Measurements from ENCODE around the gene MYORG.
"Not testable (repeated sequence)": the region's sequence is repeated elsewhere in the genome, so short reads cannot be mapped to it uniquely, and the experiment has no call there.

MYORG gene

DNA sequence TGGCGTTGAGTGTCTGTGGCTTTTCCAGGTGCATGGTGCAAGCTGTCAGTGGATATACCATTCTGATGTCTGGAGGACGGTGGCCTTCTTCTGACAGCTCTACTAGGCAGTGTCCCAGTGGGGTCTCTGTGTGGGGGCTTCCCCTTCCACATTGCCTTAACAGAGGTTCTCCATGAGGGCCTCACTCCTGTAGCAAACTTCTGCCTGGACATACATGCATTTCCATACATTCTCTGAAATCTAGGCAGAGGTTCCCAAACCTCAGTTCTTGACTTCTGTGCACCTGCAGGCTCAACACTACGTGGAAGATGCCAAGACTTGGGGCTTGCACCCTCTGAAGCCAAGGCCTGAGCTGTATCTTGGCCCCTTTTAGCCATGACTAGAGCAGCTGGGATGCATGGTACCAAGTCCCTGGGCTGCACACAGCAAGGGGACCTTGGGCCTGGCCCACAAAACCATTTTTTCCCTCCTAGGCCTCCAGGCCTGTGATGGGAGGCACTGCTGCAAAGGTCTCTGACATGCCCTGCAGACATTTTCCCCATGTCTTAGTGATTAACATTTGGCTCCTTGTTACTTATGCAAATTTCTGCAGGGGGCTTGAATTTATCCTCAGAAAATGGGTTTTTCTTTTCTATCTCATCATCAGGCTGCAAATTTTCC is 8.8 kb downstream of the MYORG start:
- DNase-seq = not testable (repeated sequence)

DNA sequence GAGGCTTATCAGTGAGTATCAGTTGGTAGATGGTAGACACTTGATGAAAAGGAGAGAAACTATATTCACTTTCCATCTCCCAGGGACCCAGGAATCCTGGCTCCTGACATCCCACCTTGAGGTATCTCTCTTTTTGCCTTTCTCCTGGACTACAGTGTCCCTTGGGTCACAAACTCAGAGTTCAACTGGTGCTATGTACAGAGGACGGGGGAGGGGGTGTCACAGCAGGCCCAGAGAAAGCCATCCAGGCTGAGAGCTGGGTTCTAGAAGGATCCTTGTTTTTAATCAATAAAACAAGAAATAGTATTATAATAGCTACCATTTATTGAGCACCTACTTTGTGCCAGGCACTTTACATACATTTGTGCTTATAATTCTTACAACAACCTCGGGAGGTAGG is 10.3 kb downstream of the MYORG start:
- no peak for DNase-seq

DNA sequence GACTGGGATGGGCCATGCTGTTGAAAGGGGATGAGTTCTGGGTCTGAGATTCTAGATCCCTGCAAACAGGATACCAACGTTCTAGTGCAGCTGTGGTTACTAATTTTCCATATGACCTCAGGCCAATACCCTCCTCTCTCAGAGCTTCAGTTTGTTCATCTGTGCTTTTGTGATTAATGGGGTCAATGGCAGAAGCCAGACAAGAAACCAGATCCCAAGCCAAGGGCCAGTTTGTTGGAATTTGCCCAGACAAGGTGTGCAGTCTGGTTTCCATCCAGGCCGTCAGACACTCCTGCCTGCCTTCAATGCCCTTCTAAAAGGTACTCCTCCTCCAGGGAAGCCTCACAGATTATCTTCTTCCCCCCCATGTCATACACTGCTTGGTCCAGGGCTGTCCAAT is 11.4 kb downstream of the MYORG start:
- DNase-seq = no peak

DNA sequence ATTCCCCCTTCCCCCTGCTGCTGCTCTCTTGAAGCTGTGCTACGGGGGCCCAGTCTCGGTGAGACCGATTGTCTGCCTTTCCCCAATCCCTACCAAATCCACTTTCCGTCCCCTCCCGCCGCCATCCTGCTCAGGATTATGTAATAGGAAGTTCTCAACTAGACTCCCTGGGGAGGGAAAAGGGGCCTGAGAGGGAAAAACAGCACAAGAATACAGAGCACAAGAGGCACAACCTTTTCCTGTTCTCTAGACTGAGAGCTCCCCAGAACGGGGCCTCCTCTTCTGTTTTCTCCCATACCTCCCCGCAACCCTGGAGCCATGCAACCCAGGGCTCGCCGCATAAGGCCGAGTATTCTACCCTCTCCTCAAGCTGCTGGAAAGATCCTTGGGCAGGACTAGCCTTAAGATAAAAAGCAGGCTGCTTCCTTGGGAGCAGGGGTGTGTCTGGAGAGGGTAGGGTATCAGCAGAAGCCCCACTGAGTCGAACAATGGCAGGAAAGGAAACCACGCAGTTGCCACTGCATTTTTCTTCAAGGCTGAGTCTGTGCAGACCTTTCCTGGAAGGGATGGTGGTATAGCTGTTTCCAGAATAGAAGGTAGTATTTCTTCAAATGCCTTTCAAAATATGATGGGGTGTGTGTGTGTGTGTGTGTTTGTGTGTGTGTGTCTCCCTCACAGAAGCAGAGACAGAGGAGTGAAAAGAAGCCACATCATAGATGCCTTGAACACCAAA is 12.9 kb downstream of the MYORG start:
- no peak for DNase-seq

DNA sequence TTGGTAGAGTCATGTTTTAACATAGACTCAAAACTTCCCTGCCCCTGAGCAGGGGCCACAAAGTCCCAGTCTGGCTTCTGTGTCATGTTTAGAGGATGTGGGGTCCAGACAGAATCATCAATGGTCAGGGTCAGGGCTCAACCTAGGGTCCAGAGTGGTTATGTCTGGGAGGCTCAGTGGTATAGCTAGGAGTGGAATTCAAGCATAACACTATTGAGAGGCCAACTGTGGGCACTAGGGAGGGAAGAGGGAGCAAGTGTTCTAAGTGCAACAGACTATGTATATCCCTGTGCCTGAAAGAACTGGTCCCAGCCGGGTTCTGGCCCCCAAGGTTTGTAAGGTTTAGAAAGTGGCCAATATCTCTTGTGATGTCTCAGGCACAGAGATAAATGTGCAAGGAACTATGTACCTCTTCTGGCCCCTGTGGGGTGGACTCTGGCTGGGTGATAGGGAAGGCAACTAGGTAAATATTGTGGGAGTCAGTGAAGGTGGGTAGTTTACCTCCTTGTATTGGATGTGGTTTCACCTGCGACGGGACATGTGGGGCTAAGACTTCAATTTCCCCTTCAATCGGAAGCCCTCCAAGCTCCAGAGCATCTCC is 14.0 kb downstream of the MYORG start:
- no peak for DNase-seq

DNA sequence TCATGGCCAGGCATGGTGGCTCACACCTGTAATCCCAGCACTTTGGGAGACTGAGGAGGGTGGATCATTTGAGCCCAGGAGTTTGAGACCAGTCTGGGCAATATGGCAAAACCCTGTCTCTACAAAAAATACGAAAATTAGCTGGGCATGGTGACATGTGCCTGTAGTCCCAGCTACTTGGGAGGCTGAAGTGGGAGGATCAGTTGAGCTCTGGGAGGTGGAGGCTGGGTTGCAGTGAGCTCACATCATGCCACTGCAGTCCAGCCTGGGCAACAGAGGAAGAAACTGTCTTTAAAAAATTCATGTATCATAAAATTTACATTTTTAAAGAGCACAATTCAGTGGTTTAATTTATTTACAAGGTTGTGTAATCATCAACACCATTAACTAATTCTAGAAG is 23.7 kb downstream of the MYORG start:
- not testable (repeated sequence) for DNase-seq

DNA sequence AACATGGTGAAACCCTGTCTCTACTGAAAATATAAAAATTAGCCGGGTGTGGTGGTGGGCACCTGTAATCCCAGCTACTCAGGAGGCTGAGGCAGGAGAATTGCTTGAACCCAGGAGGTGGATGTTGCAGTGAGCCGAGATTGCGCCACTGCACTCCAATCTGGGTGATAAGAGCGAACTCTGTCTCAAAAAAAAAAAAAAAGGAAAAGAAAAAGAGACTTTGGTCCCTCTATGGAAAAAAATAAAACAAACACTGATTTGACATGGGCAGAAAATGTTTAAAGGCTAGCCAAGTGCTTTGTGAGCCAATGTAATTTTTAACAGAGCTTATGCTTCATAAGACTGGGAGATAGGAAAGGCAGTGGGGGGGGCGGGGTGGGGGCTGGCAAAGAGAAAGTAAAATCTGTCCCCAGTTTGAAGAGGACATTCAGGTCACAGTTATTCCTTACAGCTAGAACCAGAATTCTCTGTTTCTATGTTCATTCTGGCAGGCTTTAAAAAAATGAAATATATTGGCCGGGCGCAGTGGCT is 24.5 kb downstream of the MYORG start:
- not testable (repeated sequence) for DNase-seq

DNA sequence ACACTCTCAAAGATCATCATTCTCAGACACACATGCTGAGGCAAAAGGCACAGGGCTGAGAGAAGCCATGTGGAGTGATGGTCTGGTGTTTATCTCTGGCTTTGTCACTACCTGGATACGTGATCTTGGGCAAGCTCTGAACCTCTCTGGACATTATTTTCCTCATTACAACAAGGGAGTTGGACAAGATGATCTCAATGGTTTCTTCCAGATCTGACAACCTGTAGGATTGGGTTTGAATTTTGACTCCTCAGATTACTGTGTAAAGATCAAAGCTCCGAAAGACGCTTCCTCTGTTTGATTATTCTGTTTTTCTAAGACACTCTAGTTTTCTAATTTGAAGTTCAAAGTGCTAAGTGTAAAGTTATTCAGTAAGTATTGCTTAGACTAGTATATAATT is 27.4 kb downstream of the MYORG start:
- DNase-seq = no peak

DNA sequence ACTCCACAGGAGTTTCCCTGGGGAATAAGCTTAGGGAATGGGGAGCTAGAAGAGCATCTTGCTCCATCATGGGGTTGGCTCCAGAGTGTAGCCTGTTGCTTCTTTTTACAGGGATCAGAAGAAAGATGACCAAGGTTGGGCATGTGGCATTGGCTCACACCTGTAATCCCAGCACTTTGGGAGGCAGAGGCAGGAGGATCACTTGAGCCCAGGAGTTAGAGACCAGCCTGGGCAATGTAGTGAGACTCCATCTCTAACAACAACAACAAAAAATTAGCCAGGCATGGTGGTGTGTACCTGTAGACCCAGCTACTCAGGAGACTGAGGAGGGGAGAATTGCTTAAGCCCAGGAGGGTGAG is 28.9 kb downstream of the MYORG start:
- DNase-seq = no peak

DNA sequence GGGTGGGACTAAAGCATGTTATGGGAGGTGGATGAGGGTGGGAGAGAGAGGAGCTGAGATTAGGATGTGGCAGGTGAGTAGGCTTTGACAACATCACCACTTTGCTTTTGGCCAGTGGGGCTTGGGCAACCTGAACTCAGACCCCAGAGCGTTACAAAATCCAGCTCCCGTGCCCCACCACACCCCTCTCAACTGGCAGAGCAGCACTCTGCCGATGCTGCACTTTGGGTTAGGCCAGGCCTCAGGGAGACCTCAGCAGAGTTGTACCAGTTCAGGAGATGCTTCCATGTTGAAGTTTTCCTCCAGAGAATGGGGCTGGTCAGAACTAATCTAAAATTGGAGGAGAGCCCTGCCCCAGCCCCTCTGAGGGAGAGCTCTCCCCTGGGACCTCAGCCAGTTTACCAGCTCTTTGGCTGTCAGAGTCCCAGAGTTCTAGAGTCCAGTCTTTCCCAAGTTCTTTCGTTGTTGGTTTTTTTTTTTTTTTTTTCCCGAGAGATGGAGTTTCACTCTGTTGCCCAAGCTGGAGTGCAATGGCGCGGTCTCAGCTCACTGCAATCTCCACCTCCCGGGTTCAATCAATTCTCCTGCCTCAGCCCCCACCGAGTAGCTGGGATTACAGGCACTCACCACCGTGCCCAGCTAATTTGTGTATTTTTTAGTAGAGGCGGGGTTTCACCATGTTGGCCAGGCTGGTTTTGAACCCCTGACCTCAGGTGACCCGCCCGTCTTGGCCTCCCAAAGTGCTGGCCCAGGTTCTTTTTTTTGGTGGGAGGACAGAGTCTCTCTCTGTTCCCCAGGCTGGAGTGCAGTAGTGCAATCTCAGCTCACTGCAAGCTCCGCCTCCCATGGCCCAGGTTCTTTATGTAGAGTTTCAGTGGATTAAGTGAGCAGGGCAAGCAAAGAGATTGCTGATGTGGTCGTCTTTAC is 29.6 kb downstream of the MYORG start:
- DNase-seq = no peak

DNA sequence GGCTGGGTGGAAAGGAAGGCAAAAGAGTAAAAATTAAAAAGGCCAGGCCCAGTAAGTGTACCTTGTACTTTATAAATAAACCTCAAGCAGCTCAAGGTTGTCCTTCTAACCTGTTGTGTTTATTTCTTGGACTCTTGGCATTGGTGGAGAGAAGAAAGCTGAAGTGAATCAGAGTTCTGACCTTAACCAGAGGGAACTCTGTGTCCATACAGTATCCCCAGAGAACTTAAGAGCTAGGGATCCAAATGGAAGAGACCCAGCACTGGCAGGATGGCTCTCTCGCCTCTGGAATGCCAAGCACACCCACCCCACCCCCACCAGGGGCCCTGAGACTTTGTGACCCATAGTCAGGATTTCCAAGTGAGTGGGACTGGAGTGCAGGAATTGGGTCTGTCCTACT is 33.1 kb downstream of the MYORG start:
- DNase-seq = no peak

DNA sequence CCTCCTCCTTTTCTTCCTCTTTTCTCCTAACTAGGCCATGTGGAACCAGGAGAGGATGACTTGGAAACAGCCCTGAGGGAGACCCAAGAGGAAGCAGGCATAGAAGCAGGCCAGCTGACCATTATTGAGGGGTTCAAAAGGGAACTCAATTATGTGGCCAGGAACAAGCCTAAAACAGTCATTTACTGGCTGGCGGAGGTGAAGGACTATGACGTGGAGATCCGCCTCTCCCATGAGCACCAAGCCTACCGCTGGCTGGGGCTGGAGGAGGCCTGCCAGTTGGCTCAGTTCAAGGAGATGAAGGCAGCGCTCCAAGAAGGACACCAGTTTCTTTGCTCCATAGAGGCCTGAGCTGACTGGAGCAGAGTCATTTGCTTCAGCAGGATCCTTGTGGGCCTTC is 33.6 kb downstream of the MYORG start:
- DNase-seq = no peak

DNA sequence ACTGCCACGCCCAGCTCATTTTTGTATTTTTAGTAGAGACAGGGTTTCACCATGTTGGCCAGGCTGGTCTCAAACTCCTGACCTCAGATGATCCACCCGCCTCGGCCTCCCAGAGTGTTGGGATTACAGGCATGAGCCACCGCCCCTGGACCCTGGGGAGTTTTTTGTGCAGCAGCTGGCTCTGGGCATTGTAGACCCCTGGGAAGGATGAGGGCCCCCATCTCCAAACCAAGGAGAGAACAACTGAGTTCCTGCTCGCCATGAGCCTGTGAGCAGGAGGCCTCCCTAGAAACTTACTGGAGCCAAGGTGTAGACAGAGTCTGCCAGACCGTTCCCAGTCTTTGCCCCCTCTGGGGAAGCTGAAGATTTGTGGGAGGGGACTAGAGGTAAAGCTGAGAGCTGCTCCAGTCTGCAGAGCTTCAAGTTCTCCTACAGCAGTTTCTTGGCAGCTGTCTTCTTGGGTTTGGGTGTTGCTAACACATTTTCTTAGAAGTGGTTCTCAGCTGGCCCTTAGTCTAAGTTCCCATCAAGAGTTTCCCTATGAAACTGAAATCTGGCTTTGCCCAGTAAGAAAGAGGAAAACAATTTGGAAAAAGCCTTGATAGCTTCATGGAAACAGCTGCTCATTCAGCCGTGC is 34.9 kb downstream of the MYORG start:
- DNase-seq = peak; percentile 37

DNA sequence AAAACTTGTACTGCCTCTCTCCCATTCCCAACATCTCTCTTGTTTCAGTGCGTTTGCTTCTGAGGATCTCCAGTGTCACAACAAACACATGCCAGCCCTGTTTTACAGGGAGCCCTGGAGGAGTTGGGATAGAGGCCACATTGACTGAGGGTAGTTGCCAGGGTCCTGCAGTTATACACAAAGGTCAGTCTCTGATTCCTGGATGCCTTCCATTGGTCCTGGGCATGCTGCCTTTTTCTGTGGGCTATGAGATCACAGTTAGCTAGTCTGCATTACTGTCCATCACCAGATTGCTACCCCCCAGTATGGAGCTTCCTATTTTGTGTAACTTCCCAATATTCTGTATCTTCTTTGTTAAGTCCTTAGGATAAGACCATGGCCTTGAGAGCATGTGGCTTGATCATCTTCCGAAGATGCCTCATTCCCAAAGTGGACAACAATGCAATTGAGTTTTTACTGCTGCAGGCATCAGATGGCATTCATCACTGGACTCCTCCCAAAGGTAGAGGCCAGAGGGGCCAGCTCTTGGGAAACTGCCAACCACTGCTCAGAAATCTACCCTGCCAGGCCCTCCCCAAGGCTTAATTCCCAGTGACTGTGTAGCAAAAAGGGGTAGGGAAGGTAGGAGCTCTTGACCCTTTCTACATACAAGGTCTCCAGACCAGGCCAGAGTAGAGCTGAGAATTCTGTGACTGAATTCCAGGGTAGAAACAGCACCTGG is 37.9 kb downstream of the MYORG start:
- no peak for DNase-seq

DNA sequence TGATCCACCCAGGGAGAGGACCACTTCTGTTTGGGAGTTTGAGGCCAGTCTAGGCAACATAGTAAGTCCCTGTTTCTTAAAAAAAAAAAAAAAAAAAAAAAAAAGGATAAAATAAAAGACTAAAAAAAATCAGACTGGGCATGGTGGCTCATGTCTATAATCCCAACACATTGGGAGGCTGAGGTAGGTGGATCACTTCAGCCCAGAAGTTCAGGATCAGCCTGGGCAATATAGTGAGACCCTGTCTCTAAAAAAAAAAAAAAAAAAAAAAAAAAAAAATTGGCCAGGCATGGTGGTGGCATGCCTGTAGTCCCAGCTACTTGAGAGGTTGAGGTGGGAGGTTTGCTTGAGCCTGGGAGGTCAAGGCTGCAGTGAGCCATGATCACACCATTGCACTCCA is 38.6 kb downstream of the MYORG start:
- DNase-seq = not testable (repeated sequence)

DNA sequence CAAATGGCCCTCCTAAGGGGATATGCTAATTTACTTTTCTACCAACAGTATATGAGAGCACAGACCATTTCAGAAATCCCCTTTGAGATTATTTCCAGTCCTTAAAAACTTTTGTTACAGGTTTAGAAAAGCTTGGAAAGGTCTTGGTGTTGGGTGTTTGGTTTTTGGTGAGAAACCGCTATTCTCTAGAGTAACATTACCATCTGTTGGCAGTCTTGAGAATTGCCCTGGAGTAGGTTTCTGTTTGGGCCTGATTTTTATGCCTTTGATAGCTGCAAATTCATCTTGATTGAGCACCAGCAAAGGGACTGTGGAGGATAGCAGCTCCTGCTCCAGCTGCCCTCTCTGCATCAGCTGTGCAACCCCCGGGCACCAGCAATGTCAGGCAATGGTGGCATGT is 39.3 kb downstream of the MYORG start:
- DNase-seq = no peak

DNA sequence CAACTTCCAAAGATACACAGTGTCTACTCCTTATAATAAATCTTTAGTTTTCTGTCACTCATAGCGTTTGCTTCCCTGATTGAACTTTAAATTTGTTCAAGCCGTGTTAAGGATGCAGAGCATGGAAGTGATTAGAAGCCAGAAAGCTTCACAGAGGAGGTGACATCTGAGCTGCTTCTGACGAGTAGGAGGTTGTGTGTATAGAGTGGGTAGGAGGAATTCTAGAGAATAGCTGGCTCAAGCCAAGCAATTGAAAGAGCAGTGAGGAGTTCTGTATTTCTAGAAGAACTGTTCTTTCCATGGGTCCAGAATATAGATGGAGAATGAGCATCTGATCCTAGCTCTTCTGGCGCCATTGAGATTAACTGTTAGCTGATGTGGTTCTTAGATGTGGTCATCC is 41.3 kb downstream of the MYORG start:
- no peak for DNase-seq

DNA sequence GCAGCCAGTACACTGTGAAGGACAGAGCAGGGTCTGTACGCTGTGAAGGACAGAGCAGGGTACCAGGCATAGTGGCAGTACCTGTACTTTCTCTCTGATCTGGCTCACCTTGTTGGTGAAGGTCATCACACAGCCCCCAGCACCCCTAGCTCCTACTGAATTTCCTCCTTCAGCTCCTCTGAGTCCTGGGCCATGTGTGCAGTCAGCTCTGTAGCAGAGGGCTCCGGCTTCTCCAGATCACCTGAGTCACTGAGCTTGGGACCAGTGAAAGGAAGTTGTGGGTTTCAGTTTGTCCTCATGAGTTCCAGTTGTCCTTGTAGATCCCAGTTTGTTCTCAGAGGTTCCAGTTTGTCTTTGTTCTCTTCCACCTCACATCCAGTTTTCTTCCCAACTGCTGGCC is 41.8 kb downstream of the MYORG start:
- peak; percentile 10 for DNase-seq

DNA sequence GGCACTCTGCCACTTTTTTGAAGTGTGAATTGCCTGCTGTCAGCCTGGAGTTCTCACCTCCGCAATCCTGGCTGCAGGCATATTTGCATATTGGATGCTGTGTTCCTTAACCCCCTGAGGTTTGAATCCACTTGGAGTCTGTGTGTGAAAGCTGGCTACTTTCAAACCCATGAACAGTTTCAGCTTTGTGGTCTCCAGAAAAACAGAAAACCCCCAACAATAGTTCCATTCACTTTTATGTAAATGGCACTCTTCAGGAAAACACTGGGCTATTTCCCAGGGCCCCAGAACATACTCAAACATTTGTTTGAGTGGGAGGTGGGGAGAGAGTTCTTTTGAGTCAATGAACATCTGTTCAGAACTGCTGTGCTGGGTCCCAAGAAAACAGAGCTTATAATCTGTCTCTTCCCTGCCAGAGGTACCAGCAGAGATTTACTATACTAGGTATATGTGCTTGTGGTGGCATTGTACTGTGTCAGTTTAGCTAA is 42.3 kb downstream of the MYORG start:
- no peak for DNase-seq

DNA sequence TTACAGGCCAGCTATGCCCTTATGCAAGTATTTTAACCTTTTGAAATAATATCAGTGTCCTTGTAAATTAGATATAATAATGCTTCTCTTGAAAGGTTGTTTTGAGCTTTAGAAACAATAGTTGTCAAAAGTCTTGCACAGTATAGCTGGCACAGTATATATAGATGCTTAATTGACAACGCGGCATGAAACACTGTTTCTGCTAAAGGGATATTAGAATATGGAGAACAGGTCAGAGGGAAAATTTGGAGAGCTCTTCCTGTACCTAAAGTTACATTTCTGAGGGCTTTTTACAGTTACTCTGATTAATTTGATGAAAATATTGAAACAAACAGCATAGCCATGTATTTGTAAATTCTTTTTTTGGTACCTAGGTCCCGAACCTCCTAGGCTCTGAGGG is 42.9 kb downstream of the MYORG start:
- DNase-seq = no peak

DNA sequence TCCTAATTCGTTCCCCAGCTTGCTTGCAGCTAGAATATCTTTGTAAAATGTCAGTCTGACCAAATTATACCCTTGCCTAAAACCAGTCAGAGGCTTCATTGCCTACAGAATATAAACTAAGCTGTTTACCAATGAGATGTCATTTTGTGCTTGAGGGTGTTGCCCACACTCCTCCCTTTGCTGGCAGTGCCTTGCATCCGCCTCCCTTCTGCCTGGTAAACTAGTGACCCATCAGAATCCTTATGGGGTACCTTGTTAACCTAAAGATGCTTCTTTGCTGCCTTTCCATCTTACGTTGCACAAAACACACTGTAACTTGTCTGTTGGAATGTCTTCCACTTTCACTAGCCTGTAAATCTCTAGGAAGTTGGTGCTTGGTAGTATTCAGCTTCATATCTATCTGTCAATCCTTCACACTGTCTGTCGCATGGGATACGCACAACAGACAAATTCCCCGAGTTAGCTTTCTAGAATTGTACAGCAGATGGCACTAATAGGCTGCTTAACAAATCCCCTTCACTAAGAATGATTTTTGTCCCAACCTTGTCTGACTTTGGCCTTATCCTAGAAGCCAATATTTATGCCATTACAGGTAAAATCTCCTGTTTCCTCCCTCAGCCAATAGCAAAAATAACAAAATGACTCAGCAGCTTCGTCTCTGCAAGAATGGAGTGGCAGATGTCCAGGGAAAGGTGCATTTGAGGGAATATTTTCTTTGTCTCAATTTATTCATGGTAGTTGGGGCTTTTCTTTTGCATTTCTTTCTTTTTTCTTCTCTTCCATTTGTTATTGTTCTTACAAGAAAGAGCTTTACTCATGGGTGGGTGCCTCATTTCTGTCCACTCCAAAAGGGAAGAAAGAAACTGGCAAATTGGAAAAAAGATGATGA is 44.4 kb downstream of the MYORG start:
- DNase-seq = peak; percentile 46
